H9 (cell line): ENCODE measurements around the gene NUAK2. TPM values are rescaled to one million over a fixed set of nuclear protein-coding genes. Genes with fewer than 3 reads are reported as not detected.

Source experiments
- DNase-seq: peaks from one replicate; pipeline ENCODE4 v3.0.0-alpha.2; 2017
- H2AFZ ChIP-seq: one replicate; pipeline ENCODE4 v1.6.1; 2013; ENCODE audit warnings: mild to moderate bottlenecking, low read length, control low read depth, moderate library complexity
- H2AK5ac ChIP-seq: 2 replicates; pipeline ENCODE4 v1.6.1; 2013; ENCODE audit warnings: low read length, control low read depth, mixed read lengths; ENCODE audit not compliant: insufficient read length
- H2BK120ac ChIP-seq: one replicate; pipeline ENCODE4 v1.6.1; 2013; ENCODE audit warnings: low read depth, mild to moderate bottlenecking, low read length, control low read depth, inconsistent platforms; ENCODE audit not compliant: poor library complexity, severe bottlenecking
- H2BK12ac ChIP-seq: 2 replicates; pipeline ENCODE4 v1.6.1; 2013; ENCODE audit warnings: low read length, control low read depth, mixed read lengths, low read depth; ENCODE audit not compliant: insufficient read length
- H2BK15ac ChIP-seq: 2 replicates; pipeline ENCODE4 v1.6.1; 2013; ENCODE audit warnings: low read depth, low read length, control low read depth
- H2BK20ac ChIP-seq: one replicate; pipeline ENCODE4 v1.6.1; 2013; ENCODE audit warnings: low read depth, mild to moderate bottlenecking, low read length, control low read depth, inconsistent platforms; ENCODE audit not compliant: poor library complexity, severe bottlenecking
- H2BK5ac ChIP-seq: 2 replicates; pipeline ENCODE4 v1.6.1; 2013; ENCODE audit warnings: low read length, control low read depth, mixed read lengths; ENCODE audit not compliant: insufficient read length
- H3K14ac ChIP-seq: 2 replicates; pipeline ENCODE4 v1.6.1; 2013; ENCODE audit warnings: low read length, control low read depth; ENCODE audit not compliant: insufficient read depth
- H3K18ac ChIP-seq: 2 replicates; pipeline ENCODE4 v1.6.1; 2013; ENCODE audit warnings: low read depth, mild to moderate bottlenecking, mixed read lengths, low read length, control low read depth; ENCODE audit not compliant: insufficient read length
- H3K23ac ChIP-seq: 2 replicates; pipeline ENCODE4 v1.6.1; 2013; ENCODE audit warnings: low read length, control low read depth, mixed read lengths, low read depth; ENCODE audit not compliant: insufficient read length
- H3K23me2 ChIP-seq: 2 replicates; pipeline ENCODE4 v1.6.1; 2013; ENCODE audit warnings: low read depth, mild to moderate bottlenecking, mixed read lengths, low read length, control low read depth; ENCODE audit not compliant: insufficient read length, poor library complexity, severe bottlenecking
- H3K27ac ChIP-seq: 2 replicates; pipeline ENCODE4 v1.5.1; 2013; ENCODE audit warnings: low read length, control low read depth, mixed read lengths, low read depth; ENCODE audit not compliant: insufficient read length
- H3K27me3 ChIP-seq: 2 replicates; pipeline ENCODE4 v1.6.1; 2013; ENCODE audit warnings: low read length, control low read depth, inconsistent platforms; ENCODE audit not compliant: insufficient read depth
- H3K4ac ChIP-seq: 2 replicates; pipeline ENCODE4 v1.6.1; 2013; ENCODE audit warnings: low read depth, mild to moderate bottlenecking, control low read depth, inconsistent platforms, low read length, moderate library complexity
- H3K4me1 ChIP-seq: 2 replicates; pipeline ENCODE4 v1.6.1; 2013; ENCODE audit warnings: low read length, control low read depth, inconsistent platforms; ENCODE audit not compliant: insufficient read depth
- H3K4me2 ChIP-seq: 2 replicates; pipeline ENCODE4 v1.6.1; 2013; ENCODE audit warnings: low read length, control low read depth, mixed read lengths; ENCODE audit not compliant: insufficient read length, insufficient read depth
- H3K56ac ChIP-seq: 2 replicates; pipeline ENCODE4 v1.6.1; 2013; ENCODE audit warnings: low read depth, mild to moderate bottlenecking, mixed read lengths, low read length, control low read depth; ENCODE audit not compliant: insufficient read length
- H3K79me1 ChIP-seq: 2 replicates; pipeline ENCODE4 v1.6.1; 2013; ENCODE audit warnings: low read depth, mild to moderate bottlenecking, moderate library complexity, low read length, control low read depth, inconsistent platforms; ENCODE audit not compliant: insufficient read depth, poor library complexity, severe bottlenecking
- H3K79me2 ChIP-seq: 2 replicates; pipeline ENCODE4 v1.6.1; 2013; ENCODE audit warnings: low read length, control low read depth, inconsistent platforms; ENCODE audit not compliant: insufficient read depth
- H3K9ac ChIP-seq: 2 replicates; pipeline ENCODE4 v1.6.1; 2013; ENCODE audit warnings: low read length, control low read depth, mixed read lengths; ENCODE audit not compliant: insufficient read length; ENCODE audit errors: extremely low read depth
- H3K9me3 ChIP-seq: one replicate; pipeline ENCODE4 v1.6.1; 2013; ENCODE audit warnings: low read depth, low read length, inconsistent platforms; ENCODE audit not compliant: control insufficient read depth
- H3T11ph ChIP-seq: one replicate; pipeline ENCODE4 v1.6.1; 2013; ENCODE audit warnings: mild to moderate bottlenecking, low read length, control low read depth, inconsistent platforms
- H4K20me1 ChIP-seq: one replicate; pipeline ENCODE4 v1.6.1; 2013; ENCODE audit not compliant: control insufficient read depth, insufficient read length, insufficient read depth
- H4K5ac ChIP-seq: 2 replicates; pipeline ENCODE4 v1.6.1; 2013; ENCODE audit warnings: low read depth, mild to moderate bottlenecking, mixed read lengths, low read length, control low read depth; ENCODE audit not compliant: insufficient read length
- H4K8ac ChIP-seq: replicated peaks from 2 replicates; pipeline ENCODE4 v1.6.1; 2013; ENCODE audit warnings: low read length, control low read depth, mixed read lengths, low read depth; ENCODE audit not compliant: insufficient read length
- H4K91ac ChIP-seq: 2 replicates; pipeline ENCODE4 v1.6.1; 2013; ENCODE audit warnings: low read depth, mild to moderate bottlenecking, moderate library complexity, mixed read lengths, low read length, control low read depth; ENCODE audit not compliant: insufficient read length
- H3K27ac Mint-ChIP-seq, 3 experiments: 2 replicates in 2 of 3; 3 replicates in 1 of 3; pipeline ENCODE4 v1.8.0; 2020 to 2021; ENCODE audit warnings: mixed read lengths in 3 of 3, mild to moderate bottlenecking in 1 of 3, moderate library complexity in 1 of 3
- H3K27me3 Mint-ChIP-seq: 2 replicates; pipeline ENCODE4 v1.8.0; 2021; ENCODE audit warnings: low read depth, mild to moderate bottlenecking, moderate library complexity, mixed read lengths
- H3K36me3 Mint-ChIP-seq, 3 experiments: 2 replicates in 2 of 3; 3 replicates in 1 of 3; pipeline ENCODE4 v1.8.0; 2020 to 2021; ENCODE audit warnings: low read depth in 3 of 3, mixed read lengths in 3 of 3; ENCODE audit not compliant: insufficient read depth in 1 of 3
- H3K4me1 Mint-ChIP-seq, 2 experiments: 2 replicates each; pipeline ENCODE4 v1.8.0; 2020; ENCODE audit warnings: mixed read lengths in 2 of 2
- H3K4me3 Mint-ChIP-seq, 2 experiments: 2 replicates in 1 of 2; 3 replicates in 1 of 2; pipeline ENCODE4 v1.8.0; 2020 to 2021; ENCODE audit warnings: mild to moderate bottlenecking in 2 of 2, mixed read lengths in 2 of 2, moderate library complexity in 1 of 2
- H3K9me3 Mint-ChIP-seq, 2 experiments: 2 replicates in 1 of 2; 3 replicates in 1 of 2; pipeline ENCODE4 v1.8.0; 2020; ENCODE audit warnings: mild to moderate bottlenecking in 2 of 2, mixed read lengths in 2 of 2, moderate library complexity in 1 of 2
- WGBS: extraction: QIAGEN DNeasy Blood & Tissue Kit; methylation state at CpG from one replicate; pipeline ENCODE4 v1.1.7; 2013; ENCODE audit warnings: missing lambda C conversion rate, low lambda C conversion rate, mixed read lengths; ENCODE audit not compliant: insufficient read length; ENCODE audit errors: extremely low coverage; 5-methylcytosine and 5-hydroxymethylcytosine counted together
- total RNA-seq: library from RNA; stranded (reverse); gene quantifications from 2 replicates; pipeline ENCODE4 v1.2.1, GENCODE V29; 2021
- TF ChIP-seq, protein P1 (sequence below): fragments of 200-600 bp; sonication (generic); conservative IDR thresholded peaks from 3 replicates; pipeline ENCODE4 v1.8.0; 2021; ENCODE audit warnings: antibody characterized with exemption, mild to moderate bottlenecking

The NUAK2 gene
- total RNA-seq, 1 experiment from 2014 or later, result 15.4 TPM

DNA sequence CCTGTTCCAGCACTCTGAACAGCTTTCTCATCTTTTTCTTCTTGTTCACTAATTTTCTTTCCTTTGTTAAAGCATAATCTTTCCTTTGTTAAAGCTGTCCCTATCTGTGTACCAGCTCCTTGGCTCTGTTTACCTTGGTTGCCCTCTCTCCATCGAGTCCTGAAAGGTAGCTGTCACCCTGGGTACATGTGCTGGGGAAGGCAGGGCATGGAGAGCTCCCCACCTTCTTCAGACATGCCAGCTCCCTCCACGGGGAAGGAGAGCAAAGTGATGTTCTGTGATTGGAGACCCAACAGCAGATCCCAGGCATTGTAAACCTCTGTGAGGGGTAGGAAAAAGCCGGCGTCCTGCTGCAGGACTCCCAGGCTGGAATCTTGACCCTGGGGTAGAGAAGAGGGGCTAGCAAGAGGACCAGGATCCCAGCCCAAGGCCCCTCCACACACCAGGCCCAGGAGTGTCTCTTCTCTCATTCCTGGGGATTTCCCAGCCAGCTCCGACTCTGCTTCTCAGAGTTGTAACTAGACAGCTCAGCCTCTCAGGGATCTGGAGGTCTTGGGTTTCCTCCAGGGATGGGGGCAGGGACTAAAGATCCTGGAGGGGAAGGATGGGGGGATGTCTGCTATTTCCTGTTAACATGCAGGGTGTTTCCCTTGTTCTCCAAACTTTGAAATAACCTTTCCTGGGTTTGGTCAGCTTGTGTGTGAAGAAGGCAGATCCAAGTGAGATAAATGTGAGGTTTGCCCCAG is 59.4 kb downstream of the NUAK2 start:
- Histone ChIP-seq H2BK15ac (no peak overlapping the region), H2AFZ (no peak overlapping the region), H4K20me1 (no peaks in the 10 kb centered on the region), H3K79me2 (no peaks in the 10 kb centered on the region), H2BK5ac (no peak overlapping the region), H3K9me3 (no peaks in the 10 kb centered on the region), H3K4me2 (peak overlapping the region; percentile 3), H4K91ac (no peak overlapping the region), H3K23ac (no peak overlapping the region), H3K9ac (no peak overlapping the region), H3K14ac (no peak overlapping the region), H2BK20ac (no peak overlapping the region), H4K5ac (no peak overlapping the region), H3K27me3 (no peaks in the 10 kb centered on the region), H3K56ac (no peak overlapping the region), H2BK12ac (no peak overlapping the region), H3K23me2 (no peaks in the 10 kb centered on the region), H3K18ac (no peak overlapping the region), H4K8ac (no peak overlapping the region), H3K4me1 (peaks cover 8% of the 10 kb centered on the region), H2BK120ac (no peak overlapping the region), H2AK5ac (no peak overlapping the region), H3T11ph (no peak overlapping the region), H3K27ac (no peak overlapping the region), H3K79me1 (no peaks in the 10 kb centered on the region), H3K4ac (no peak overlapping the region)
- WGBS, result no CpG with 5 or more reads among the region's 5 CpGs
- Mint-ChIP-seq H3K27ac (peak overlapping the region in 2 of 3 experiments; percentile 28 to 77; a peak in 4 of 7 replicates), H3K4me1 (peaks cover 42 to 43% of the 10 kb centered on the region in 2 experiments), H3K9me3 (no peaks in the 10 kb centered on the region), H3K27me3 (no peaks in the 10 kb centered on the region; the same call in 1 of the 2 replicates), H3K4me3 (no peak overlapping the region), H3K36me3 (no peaks in the 10 kb centered on the region)
- TF ChIP-seq, protein P1, sequence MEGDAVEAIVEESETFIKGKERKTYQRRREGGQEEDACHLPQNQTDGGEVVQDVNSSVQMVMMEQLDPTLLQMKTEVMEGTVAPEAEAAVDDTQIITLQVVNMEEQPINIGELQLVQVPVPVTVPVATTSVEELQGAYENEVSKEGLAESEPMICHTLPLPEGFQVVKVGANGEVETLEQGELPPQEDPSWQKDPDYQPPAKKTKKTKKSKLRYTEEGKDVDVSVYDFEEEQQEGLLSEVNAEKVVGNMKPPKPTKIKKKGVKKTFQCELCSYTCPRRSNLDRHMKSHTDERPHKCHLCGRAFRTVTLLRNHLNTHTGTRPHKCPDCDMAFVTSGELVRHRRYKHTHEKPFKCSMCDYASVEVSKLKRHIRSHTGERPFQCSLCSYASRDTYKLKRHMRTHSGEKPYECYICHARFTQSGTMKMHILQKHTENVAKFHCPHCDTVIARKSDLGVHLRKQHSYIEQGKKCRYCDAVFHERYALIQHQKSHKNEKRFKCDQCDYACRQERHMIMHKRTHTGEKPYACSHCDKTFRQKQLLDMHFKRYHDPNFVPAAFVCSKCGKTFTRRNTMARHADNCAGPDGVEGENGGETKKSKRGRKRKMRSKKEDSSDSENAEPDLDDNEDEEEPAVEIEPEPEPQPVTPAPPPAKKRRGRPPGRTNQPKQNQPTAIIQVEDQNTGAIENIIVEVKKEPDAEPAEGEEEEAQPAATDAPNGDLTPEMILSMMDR, result no peak
- no peak for DNase-seq
